HUDEP-2 (cell line): ENCODE measurements around the gene SLC25A53.
"Not testable (repeated sequence)": the region's sequence is repeated elsewhere in the genome, so short reads cannot be mapped to it uniquely, and the experiment has no call there.

Source experiments
- DNase-seq, 76 experiments: peaks; one replicate each; lab custom pipeline; 2025; ENCODE audit not compliant: unreplicated experiment in 76 of 76; lab: John Stamatoyannopoulos, UW

Gene SLC25A53

DNA sequence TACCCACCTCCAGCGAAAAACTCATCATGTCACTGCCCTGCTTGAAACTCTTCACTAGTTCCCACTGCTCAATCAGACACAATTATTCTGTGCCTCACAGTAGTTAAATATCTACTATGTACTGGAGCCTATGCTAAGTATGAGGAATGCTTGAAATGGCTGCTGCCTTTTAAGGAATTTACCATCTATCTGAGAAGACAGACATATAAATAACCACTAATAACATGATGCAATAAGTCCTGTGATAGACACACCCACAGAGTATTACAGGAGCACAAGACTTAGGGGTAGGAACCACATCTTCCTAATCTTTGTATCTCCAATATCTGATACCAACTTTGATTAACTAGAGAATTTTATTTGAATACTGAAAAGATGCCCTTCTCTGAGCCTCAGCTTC lies 21.1 kb downstream of the SLC25A53 start:
- DNase-seq: no peak

DNA sequence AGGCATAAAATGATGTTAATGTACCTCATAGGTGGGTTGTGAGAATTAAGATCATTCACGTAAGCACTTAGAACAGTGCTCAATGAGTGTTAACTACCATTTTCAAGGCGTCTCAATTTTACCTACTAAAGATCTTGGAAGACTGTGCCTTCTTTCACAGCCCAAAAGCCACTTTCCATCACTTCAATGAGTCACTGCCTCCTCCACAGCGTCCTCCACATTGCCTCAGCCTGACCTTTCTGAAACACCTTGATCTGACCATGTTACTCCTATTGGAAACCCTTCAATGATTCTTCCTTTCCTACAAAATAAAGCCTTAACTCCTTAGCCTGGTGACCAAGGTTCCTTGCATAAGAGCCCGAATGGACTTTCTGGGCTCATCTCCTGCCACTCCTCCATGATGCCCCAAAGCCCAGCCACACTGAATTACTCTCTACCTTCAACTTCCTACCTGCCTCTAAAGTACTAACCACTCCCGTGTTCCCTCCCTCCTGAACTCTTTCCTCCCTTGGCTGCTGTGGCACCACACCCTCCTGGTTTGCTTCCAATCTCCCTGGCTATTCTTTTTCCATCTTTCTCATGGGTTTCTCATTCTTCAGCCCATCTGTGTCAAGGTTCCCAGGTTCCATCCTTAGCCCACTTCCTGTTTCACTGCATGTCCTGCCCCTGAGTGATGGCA lies 22.1 kb downstream of the SLC25A53 start:
- DNase-seq: no peak

DNA sequence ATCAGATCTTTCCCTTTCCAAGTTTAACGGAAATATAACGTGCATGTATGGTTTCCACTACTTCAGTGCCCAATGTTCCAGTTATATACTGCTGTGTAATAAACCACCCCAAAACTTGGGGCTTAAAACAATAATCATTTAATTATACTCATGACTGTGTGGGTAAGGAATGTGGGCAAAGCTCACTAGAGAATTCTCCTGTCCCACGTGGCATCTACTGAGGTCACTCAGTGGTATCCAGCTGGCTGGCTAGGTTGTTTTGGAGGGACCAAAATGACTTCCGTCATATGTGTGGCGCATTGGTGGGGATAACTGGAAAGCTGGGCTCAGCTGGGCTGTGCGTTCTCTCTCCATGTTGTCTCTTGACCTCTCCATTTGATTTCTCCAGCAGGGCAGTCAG lies 26.0 kb downstream of the SLC25A53 start:
- no peak for DNase-seq

DNA sequence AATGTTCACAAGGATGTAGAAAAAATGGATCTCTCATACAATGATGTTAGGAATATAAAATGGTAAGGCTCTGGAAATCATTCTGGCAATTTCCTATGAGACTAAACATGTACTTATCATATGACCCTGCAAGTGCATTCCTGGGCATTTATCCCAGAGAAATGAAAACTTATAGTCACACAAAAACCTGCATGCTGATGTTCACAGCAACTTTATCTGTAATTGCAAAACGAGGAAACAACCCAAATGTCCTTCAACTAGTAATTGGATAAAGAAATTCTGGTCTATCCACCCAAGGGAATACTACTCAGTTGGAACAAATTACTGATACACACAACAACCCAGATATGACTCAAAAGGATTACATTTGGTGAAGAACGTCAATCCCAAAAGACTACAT lies 30.0 kb downstream of the SLC25A53 start:
- DNase-seq: no peak

DNA sequence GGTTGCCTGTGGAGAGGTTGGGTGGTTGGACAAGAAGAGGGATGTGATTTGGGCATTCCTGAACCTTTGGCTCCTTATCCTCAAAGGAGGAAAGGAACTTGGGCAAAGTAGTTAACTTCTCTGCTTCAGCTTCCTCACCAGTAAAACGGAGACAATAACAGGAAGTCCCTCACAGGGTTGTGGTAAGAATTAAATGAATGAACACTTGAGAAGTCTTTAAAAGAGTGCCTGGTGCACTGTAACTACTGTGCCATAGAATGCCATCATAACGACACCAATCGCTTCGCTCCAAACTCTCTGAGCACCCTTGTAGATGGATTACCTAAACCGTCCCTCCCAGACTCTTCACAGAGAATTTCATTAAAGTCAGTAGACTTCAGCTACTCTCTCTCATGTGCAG lies 34.0 kb downstream of the SLC25A53 start:
- DNase-seq: no peak

DNA sequence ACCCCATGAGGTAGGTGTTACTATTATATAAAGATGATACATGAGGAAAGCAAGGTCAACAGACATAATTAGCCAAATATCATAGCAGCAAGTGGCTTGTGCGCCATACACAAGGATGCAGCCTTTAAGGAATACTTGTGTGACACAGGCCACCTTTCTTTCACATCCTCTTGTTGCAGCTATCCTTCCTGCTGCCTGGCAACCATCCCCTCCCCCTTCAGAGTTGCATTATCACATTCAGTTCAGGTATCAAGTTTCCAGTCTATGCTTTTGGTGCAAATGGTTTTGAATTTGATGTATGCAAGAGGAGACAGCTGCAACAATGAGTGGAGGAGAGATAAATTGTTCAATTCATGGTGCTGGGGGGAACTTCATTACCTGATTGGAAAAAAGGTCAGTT lies 38.0 kb downstream of the SLC25A53 start:
- no peak for DNase-seq

DNA sequence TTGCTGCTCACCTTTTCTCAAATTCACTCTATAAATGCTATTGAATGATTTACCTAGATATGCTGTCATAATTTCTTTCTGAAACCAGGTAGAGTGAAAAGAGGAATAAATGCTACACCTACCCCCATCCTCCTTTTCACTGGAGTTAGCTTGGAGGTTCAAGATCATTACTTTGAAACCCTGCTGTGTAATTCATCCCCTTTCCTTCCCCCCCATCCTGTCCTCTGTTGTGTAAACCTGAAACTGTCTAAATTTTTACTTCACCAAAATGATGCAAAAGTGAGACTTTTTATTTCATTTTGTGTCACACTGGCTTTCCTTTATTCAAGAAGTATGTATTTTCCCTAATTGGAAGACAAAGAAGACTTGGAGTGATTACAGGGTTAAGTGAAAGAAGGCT lies 39.0 kb downstream of the SLC25A53 start:
- no peak for DNase-seq

DNA sequence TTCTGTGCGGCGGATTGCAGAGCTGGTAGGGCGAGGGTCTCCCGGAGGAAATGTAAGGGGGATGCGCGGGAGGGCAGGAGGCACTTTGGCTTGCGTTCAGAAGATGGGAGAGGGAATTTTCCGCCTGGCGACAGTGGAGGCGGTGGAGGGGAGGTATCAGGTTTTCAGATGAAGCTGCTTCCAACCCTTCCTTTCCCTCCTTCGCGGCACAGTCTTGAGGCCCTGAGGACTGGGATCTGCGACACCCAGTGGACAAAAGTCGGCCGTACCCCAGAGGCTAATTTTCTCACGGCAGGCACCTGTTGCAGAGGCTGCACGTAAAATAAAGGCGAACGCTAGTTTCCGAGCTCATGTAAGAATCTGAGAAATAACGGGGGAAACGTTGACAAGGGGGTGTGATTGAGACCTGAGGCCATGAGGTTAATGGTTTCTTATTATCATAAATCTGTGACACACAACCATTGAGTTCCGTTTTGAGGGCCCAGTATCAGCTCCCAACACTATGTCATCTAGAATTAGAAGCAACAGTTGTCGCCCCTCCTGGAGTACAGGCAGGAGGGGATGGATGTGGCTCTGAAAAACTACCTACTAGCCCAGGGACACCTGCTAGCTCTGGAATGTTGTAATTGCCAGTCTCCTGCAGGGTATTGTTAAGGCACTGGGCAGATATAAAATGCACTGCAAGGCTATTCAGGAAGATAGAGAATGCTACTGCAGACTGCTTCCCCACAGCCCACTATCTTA lies 43.4 kb downstream of the SLC25A53 start:
- peak in 32 of 76 experiments; percentile 0 to 34 (median 4) for DNase-seq

DNA sequence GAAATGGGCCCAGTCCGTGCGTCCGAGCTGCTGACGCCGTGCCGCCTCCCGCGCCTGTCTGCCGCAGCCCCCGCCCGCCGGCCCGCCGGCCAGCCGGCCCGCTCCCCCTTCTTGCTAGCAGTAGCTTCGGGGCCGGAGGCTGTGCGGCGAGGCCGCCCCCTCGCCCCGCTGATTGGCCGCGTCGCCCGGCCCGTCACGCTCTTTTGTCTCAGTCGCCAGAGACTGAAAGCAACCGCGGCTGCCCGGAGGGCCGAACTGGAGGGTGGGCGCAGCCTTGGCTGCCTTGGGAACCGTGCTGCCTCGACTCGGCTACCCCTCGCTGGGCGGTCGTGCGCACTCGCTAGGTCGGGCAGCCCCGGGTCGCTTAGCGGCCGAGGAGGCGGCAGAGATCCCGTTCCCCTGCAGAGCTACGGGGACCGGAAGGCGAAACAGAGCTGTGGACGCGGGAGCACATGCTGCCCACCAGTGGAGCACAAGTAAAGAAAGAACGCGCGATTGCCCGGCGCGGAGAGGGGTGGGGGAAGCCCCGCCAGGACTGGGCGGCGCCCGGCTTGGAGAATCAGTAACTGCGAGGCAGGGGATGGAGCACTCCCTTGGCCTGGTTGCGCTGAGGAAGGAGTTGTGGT lies 44.4 kb downstream of the SLC25A53 start, which contains the start of gene ZCCHC18:
Gene ZCCHC18 (plus strand): TSS at position 198 of the 626 bp plus-strand sequence. CDS start 1,589 bp downstream, outside the sequence.
- peak in 7 of 76 experiments; percentile 0 to 22 (median 4) for DNase-seq

DNA sequence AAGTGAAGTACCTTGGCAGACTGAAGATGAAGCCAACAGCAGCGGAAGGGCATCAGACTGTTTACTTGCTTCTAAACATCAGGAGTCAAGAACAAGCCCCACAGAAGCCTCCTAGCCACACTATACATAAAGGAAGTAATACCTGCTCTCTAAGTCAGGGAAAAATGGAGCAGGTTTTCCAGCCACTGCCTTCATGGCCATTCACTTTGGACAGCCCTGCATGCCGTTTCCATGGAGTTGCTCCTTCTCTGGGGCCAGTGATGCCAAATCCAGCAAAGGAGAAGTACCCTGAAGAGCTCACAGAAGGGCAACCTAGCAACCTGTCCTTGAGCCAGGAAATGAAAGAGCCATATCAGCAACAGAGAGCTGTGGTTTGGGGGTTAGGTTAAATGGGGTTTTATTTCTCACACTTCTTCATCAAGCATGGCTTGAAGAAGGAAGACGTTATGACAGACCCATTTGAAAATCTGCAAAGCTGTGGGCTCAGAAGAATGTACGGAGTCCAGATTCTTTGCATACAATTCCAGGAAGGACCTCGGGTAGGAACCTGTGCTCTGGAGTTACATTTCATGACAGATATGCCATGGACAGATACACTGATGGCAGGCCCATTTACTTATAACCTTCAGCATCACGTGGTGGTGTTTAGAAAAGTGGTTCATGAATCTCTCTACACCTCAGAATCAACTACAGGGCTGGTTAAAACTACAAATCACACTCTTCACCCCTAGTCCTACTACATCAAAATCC lies 46.1 kb downstream of the SLC25A53 start:
- not testable (repeated sequence) for DNase-seq

DNA sequence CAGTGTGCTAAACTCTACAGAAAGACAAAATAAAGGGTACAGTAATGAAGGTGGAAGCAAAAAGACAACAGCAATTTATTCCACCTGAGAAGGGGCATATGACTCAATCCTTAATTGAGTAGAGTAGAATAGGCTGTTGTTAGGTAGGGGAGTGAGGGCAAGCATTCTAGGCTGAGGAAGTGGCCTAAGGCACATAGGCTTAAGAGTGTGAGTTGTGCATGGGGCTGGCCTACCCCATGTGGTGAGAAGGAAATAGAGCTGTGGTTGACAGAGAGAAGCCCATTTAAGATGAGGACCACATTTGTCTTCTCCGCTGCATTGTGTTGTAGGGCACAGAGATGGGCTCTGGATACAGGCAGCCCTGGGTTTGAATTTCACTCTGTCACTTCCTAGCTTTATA lies 47.9 kb downstream of the SLC25A53 start:
- DNase-seq: no peak

DNA sequence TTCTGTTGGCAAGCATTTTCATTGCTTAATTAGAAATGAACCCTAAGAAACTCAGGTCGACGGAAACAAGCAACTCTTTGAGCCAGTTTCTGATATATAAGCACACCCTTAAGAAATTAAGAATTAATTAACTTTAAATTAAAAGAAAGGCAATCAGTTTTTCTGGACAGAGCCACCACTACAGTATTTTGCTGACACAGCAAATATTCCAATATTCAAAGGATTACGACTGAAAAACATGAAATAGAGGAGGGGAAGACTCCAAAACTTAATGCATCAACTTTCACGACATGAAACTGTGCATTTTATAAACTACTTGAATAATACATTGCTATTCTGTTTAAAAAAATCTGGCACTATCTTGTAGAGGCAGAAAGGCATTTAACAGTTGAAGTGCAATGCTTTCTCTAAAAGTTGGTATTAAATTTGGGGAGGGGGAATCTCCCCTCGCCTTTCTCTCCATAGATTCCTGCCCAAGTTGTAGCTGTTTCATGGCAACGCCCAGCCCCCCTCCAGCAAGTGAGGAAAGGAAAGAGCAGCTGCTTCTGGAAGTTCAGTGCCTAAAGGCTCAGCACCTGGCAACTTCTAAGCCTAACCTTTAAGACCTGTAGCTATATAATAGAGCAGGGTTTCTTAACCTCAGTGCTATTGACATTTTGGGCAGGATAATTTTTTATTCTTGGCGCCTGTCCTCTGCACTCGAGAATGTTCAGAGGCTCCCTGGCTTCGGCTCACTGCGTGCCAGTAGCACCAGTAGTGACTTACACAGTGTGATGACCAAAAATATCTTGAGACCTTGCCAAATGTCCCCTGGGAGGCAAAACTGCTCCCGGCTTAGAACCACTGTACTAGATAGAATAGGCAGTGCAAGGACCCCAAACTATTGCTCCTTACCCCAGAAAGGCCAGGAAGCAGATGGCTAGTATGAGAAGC lies 51.2 kb downstream of the SLC25A53 start:
- DNase-seq: no peak

DNA sequence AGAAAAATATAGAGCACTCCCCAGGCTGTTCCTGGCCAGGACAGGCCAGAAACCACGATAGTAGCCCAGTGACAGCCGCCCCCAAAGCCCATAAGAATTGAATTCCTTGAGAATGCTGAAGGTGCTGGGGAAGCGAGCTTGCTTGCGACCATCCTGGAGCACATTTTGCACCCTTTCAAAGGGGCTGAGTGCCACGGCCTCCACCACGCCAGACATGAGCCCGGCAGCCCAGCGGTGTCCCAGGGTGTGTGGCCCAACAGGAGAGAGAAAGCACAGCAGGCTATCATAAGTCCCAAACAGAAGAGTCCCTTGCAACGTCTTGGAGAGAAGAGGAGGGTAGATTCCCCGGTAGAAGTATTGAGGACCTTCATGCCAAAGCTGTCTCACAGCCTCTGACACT lies 52.1 kb downstream of the SLC25A53 start:
- no peak for DNase-seq

DNA sequence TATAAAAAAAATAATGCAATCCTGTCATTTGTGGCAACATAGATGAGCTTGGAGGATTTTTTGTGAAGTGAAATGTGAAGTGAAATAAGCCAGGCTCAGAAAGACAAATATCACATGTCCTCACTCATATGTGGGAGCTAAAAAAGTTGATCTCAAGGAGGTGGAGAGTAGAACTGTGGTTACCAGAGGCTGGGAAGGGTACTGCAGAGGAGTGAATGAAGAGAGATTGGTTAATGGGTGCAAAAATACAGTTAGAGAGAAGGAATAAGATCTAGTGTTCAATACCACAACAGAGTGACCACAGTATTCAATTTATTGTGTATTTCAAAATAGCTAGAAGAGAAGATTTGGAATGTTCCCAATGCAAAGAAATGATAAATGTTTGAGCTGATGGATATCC lies 57.9 kb downstream of the SLC25A53 start:
- no peak for DNase-seq

DNA sequence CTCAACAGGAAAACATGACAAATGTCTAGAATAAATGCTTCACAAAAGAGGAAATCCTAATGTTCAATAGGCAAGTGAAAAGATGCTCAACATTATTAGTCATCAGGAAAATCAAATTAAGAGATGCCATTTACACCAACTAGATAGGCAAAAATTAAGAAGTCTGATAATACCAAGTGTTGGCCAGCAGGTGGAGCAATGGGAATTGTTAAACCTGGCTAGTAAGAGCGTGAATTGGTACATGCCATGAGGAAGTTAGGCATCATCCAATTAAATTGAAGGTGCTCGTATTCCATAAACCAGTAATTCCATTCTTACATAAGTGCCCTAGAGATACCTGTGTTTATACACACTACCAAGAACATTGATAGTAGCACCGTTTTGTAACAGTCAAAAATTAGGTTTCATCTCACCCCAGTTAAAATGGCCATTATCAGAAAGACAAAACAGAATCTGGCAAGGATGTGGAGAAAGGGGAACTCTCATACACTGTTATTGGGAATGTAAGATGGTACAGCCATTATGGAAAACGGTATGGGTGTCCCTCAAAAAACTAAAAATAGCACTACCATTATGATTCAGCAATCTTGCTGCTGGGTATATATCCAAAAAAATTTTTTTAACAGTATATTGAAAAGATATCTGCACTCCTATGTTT lies 58.5 kb downstream of the SLC25A53 start:
- peak in 35 of 76 experiments; percentile 0 to 53 (median 4) for DNase-seq

DNA sequence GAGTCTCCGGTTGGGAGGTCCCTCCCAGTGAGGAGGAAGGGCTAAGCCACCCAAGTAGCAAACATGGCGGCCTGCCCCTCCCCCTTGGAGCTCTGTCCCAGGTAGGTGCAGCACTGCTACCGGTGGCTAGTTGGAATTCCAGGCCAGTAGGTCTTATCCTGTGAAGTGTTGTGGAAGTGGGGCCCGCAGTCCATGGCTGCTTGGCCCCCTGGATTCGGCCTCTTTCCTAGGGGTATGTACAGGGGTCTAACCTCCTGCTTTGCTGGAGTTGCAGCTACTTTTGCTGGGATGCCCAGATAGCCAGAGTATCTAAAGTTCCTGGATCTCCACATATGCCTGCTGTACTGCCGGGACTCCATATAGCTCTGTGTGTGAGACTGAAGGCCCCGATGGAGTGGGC lies 70.9 kb downstream of the SLC25A53 start:
- DNase-seq: no peak

DNA sequence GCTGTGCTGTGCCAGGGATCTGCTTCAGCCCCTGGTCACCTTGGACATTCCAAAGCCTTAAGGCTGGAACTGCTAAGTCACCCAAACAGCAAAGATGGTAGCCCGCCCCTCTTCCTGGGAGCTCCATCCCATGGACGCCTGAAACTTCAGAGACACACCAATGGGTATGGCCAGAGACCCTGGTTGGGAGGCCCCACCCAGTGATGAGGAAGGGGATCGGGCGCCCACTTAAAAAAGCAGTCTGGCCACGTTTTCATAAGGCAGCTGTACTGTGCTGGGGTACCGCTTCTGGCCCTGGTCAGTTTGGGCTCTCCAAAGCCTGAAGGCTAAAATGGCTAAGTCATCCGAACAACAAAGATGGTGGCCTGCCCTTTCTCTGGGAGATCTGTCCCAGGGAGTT lies 71.3 kb downstream of the SLC25A53 start:
- no peak for DNase-seq

DNA sequence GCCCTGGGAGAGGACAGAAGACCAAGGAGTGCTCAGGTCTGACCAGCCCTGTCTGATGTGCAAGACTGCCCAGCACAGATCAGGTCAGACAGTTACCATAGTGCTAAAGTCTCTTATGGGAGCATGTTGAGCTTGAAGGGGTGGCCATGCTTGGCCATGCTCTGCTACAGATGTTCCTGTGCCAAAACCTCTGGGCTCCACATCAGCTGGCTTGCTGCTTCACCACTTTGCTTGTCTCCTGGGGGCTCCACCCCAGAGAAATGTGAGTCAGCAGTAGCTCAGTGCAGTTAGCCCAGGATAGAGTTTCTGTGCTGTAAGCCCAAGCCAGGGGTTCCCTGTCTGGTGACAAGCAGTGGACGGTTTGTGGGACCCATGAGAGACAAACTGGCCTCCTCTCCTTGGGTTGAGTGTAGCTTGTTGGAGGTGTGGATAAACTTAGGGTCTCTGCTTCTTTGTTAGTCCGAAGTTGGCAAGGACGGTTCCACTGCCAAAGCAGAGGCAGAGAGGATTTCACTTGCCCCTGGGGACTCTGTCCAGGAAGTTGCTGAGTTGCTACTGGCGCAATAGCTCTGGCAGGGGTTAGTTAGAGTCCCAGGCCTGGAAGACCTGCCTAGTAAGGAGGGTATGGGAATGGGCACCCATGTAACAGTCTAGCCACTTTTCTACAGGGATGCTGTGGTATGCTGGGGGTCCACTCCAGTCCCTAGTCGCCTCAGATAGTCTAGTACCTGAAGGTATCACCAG lies 72.1 kb downstream of the SLC25A53 start:
- no peak for DNase-seq

DNA sequence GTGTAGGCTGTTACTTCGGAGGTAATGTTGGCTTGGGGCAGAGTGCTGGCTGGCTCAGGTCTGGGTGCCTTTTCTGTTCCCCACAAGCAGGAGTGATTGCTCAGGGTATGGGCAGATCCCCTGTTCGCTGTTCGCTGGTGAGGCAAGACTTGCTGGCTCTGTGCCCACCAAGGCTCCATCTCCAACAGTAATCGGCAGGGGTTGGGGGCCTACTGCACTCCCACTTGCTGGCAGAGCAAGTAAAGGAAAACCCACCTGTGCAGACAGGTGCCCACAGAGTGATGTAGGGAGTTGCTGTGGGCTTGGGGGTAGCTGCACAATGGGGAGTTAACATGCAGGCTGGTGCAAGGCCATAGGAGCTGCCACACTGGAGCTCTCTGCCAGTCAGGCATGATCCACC lies 72.7 kb downstream of the SLC25A53 start:
- DNase-seq: no peak
